ENCODE results near the gene IFT22. TPM values are rescaled to one million over a fixed set of nuclear protein-coding genes. Genes with fewer than 3 reads are reported as not detected.
"Not testable (repeated sequence)": the region's sequence is repeated elsewhere in the genome, so short reads cannot be mapped to it uniquely, and the experiment has no call there.

Gene IFT22
- total and polyA plus RNA-seq, 5 donors: 22.0 to 35.0 (median 27.4) TPM

DNA sequence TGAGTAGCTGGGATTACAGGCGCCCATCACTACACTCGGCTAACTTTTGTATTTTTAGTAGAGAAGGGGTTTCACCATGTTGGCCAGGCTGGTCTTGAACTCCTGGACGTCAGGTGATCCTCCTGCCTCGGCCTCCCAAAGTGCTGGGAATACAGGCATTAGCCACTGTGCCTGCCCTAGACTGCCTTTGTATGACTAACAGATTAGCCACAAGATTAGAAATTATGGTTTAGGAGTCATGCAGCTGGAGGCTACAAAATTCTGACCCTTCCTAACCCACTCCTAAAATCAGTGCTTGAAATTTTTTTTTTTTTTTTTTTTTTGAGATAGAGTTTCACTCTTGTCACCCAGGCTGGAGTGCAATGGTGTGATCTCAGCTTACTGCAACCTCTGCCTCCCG, 29.0 kb downstream of the IFT22 start:
- H3K27me3 ChIP-seq (ENCODE audit: control insufficient read depth, insufficient read depth); intact Hi-C loops (cut with DNase I); H3K9me3 ChIP-seq (ENCODE audit: control insufficient read depth, low read length); DNase-seq; H3K27ac ChIP-seq (ENCODE audit: low read length); H3K4me1 ChIP-seq (ENCODE audit: control insufficient read depth, insufficient read depth, low read length); H3K4me3 ChIP-seq (ENCODE audit: low read length); ATAC-seq: not testable (repeated sequence)
- 78% methylated on average over 5 of the region's 5 CpGs for WGBS

DNA sequence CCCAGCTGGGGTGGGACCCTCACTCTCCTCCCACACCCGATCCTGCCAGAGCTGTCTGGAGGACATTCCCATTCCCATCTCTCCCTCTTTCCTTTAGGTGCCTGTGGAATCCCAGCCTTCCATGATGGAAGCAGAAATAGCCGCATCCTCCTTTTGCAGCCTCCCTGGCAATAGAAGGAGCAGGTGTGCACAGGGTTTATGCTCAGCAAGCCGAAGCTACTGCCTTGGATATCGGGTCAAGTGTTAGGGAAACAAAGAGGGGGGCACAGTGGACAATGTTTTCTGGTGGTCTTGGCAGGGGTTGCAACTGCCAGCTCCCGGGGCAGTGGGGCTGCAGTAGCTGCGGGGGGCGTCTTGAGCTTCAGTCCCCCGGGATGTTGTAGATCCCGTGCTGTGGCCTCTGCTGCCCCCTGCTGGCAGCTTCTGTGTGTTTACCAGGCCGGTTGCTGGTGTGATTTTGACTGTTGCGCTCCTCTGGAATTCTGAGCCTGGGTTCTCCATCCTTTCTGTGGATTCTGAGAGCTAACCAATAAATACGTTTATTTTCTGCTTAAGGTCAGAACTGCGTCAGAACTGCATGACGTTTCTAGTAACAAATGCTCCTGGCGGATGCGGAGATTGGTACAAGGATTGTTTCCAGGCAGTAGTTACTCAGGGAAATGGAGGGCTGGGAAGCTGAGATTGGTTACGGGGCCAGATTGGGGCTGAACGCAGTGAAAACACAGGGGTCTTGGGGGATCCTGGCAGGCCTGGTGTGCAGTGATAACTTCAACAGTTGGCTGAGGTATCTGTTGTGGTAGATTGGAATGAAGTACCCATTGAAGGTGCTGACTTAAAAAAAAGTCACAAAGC, 31.2 kb downstream of the IFT22 start:
- ATAC-seq (peak; percentile 59 to 66), DNase-seq (peak; percentile 58 to 88 (median 82))
- H3K4me3 ChIP-seq (ENCODE audit: low read length); H3K4me1 ChIP-seq (ENCODE audit: control insufficient read depth, insufficient read depth, low read length); H3K27me3 ChIP-seq (ENCODE audit: control insufficient read depth, insufficient read depth); intact Hi-C loops (cut with DNase I); H3K27ac ChIP-seq (ENCODE audit: low read length); H3K9me3 ChIP-seq (ENCODE audit: control insufficient read depth, low read length): not testable (repeated sequence)
- 18% methylated on average over 16 of the region's 18 CpGs for whole genome bisulfite sequencing

DNA sequence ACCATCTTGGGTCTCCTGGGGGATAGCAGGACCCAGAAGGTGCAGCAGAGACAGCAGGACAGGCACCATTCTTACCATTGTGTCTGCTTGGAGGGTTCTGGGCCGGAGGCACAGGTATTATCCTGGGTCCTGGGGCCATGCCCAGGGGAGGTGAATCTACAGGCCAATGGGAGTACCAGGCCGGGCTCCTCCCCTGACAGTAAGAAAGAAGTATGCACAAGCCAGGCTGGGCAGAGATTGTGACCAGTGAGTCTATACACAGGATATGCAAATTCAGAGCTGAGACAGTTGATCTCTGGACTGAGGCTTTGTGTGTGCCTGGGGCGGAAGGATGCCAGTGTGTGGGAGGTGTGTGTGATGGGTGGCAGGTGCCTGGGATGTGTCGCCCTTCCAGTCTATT, 31.9 kb downstream of the IFT22 start:
- peak in 1 of 2 donors; percentile 15 for ATAC-seq
- DNase-seq; H3K9me3 ChIP-seq (ENCODE audit: control insufficient read depth, low read length); H3K4me1 ChIP-seq (ENCODE audit: control insufficient read depth, insufficient read depth, low read length); H3K27me3 ChIP-seq (ENCODE audit: control insufficient read depth, insufficient read depth); H3K4me3 ChIP-seq (ENCODE audit: low read length); intact Hi-C loops (cut with DNase I); H3K27ac ChIP-seq (ENCODE audit: low read length): not testable (repeated sequence)
- WGBS: 48% methylated on average over 4 of the region's 4 CpGs

DNA sequence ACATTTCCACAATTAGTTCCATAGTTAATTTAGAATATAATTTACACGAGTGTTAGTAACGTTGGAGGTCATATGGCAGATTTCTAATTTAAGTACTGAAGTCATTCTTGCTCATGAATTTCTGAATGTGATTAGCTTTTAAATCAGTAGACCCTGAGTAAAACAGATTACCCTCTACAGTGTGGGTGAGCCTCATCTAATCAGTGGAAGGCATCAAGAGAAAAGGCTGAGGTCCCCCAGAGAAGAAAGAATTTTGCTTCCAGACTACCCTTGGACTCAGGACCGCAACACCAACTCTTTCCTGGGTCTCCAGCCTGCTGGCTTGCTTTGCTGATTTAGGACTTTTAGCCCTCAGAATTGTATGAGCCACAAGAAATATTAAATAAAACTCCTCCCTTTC, 33.2 kb downstream of the IFT22 start:
- no peak for DNase-seq
- Histone ChIP-seq H3K27ac (ENCODE audit: low read length) (no peak overlapping the region), H3K4me1 (ENCODE audit: control insufficient read depth, insufficient read depth, low read length) (no peaks in the 10 kb centered on the region), H3K4me3 (ENCODE audit: low read length) (no peak overlapping the region), H3K9me3 (ENCODE audit: control insufficient read depth, low read length) (no peaks in the 10 kb centered on the region), H3K27me3 (ENCODE audit: control insufficient read depth, insufficient read depth) (no peaks in the 10 kb centered on the region)
- no peak for ATAC-seq
- WGBS: 88% methylated on average over 3 of the region's 3 CpGs
- intact Hi-C loops (cut with DNase I): no loop called here

DNA sequence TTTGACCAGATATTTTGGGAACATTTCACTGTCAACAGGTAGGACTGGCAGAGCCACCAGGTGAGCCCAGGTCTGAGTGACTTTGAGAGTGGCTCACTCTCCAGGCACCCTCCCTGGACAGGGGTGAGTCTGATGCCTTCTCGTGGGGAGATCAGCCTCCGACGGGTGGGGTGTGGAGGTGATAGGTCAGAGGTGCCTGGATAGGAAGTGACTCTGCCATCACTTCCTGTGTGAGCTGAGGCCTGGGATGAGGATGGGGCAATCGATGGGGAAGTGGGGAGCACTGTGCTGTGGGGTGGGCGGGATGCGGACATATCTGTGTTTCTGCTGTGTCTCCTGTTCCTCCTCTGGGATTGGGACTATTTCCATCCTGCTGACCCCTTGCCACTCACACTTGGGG, 34.6 kb downstream of the IFT22 start:
- Histone ChIP-seq H3K27ac (ENCODE audit: low read length) (no peak overlapping the region), H3K9me3 (ENCODE audit: control insufficient read depth, low read length) (no peaks in the 10 kb centered on the region), H3K4me1 (ENCODE audit: control insufficient read depth, insufficient read depth, low read length) (no peaks in the 10 kb centered on the region), H3K27me3 (ENCODE audit: control insufficient read depth, insufficient read depth) (no peaks in the 10 kb centered on the region), H3K4me3 (ENCODE audit: low read length) (no peak overlapping the region)
- DNase-seq (no peak), ATAC-seq (no peak)
- intact Hi-C loops (cut with DNase I): no loop called here
- 66% methylated on average over 6 of the region's 6 CpGs for WGBS

DNA sequence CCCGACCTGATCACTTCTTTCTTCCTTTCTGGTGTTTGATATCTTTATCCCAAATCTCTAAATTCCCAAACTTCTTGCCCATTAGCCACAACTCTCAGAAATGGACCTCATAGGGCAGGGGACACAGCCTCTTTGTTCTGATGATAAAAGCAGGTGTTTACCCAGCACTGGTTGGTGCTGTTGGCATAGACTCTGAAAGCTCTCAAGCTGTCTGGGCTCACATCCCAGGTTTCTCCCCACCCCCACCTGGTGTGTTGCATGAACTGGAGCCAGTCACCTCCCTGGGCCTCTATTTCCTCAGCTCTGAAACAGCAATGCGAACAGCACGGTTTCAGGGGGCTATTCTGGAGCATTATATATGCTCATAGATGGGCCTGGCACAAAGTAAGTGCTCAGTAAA, 35.7 kb downstream of the IFT22 start:
- DNase-seq; intact Hi-C loops (cut with DNase I); H3K9me3 ChIP-seq (ENCODE audit: control insufficient read depth, low read length); H3K4me3 ChIP-seq (ENCODE audit: low read length); H3K27ac ChIP-seq (ENCODE audit: low read length); H3K4me1 ChIP-seq (ENCODE audit: control insufficient read depth, insufficient read depth, low read length); H3K27me3 ChIP-seq (ENCODE audit: control insufficient read depth, insufficient read depth): not testable (repeated sequence)
- peak in 1 of 2 donors; percentile 19 for ATAC-seq
- 73% methylated on average over 3 of the region's 3 CpGs for WGBS

DNA sequence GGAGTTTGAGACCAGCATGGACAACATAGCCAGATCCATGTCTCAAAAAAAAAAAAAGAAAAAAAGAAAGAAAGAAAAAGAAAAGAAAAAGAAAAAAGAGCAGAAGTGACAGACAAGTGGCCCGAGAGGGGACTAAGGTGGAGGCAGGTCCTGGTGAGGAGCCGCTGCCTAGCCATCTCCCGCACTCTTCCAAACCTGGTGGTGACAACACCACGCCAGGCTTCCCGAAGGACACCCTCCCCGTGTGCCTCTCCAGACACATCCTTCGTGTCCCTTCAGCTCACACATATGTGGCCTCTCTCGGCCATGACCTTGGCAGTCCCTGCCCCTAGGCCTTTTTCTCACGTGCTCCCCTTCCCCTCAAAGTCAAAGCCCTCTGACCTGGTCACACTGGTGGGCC, 36.4 kb downstream of the IFT22 start:
- 77% methylated on average over 9 of the region's 9 CpGs for WGBS
- H3K4me1 ChIP-seq (ENCODE audit: control insufficient read depth, insufficient read depth, low read length): no peaks in the 10 kb centered on the region
- intact Hi-C loops (cut with DNase I): no loop called here

DNA sequence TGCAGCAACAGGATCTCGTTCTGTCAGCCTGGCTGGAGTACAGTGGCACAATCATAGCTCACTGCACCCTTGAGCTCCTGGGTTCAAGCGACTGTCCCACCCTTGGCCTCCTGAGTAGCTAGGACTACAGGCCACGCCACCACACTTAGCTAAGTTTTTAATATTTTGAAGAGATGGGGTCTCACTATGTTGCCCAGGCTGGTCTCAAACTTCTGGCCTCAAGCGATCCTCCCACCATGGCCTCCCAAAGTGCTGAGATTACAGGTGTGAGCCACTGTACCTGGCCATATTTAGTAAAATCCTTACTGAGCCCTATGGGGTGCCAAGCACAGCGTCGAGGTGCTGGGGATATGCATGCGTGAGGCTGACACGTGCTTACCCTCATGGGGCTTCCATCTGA, 40.7 kb downstream of the IFT22 start:
- H3K9me3 ChIP-seq (ENCODE audit: control insufficient read depth, low read length); H3K27me3 ChIP-seq (ENCODE audit: control insufficient read depth, insufficient read depth); DNase-seq; ATAC-seq; H3K4me1 ChIP-seq (ENCODE audit: control insufficient read depth, insufficient read depth, low read length); H3K27ac ChIP-seq (ENCODE audit: low read length); H3K4me3 ChIP-seq (ENCODE audit: low read length): not testable (repeated sequence)
- 87% methylated on average over 8 of the region's 8 CpGs for WGBS
- intact Hi-C loops (cut with DNase I): loop anchor here in 3 of 4 donors (5.0 kb wide), 1 partner anchor 139 kb away; no protein-coding TSS in a partner anchor

More for the DNA sequence above, 36.4 kb downstream of the IFT22 start:
- H3K27ac ChIP-seq (ENCODE audit: low read length): no peak overlapping the region
- DNase-seq (no peak), ATAC-seq (no peak)
- H3K27me3 ChIP-seq (ENCODE audit: control insufficient read depth, insufficient read depth): no peaks in the 10 kb centered on the region
- no peak overlapping the region for H3K4me3 ChIP-seq (ENCODE audit: low read length)
- H3K9me3 ChIP-seq (ENCODE audit: control insufficient read depth, low read length): no peaks in the 10 kb centered on the region

DNA sequence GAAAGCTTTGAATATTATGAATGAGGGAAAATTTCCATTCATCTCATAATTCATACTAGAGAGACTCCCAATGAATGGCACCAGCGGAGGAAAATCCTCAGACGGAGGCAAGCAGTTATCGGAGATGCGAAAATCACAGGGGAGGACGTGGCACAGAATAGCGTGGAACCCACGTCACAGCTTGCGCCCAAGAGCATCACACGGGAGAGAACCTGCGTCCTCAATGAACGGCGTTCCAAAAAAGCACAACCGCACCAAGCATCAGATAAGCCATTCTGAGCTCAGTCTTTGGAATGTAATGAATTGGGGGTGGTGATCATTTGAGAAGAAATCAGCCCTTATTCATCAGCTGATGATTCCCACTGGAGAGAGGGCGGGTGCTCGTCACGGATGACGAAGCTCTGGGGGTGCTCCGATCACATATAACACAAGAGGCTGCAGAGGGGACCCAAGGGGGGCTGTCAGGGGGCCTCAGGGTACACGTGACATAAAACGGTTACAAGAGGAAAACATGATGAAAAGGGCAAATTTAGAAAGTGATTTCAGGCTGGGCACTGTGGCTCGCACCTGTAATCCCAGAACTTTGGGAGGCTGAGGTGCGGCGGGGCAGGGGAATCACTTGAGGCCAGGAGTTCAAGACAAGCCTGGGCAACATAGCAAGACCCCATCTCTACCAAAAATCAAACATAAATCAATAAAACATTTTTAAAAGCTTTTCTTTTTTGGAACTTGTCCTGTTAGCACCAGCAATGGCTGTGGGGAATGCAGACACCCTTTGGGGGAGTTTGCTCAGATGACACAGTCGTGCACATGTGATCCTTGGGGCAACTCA, 42.9 kb downstream of the IFT22 start:
- no peak for DNase-seq
- no peak overlapping the region for H3K27ac ChIP-seq (ENCODE audit: low read length)
- no peaks in the 10 kb centered on the region for H3K9me3 ChIP-seq (ENCODE audit: control insufficient read depth, low read length)
- H3K27me3 ChIP-seq (ENCODE audit: control insufficient read depth, insufficient read depth): no peaks in the 10 kb centered on the region
- H3K4me1 ChIP-seq (ENCODE audit: control insufficient read depth, insufficient read depth, low read length): no peaks in the 10 kb centered on the region
- 77% methylated on average over 24 of the region's 24 CpGs for WGBS
- no peak overlapping the region for H3K4me3 ChIP-seq (ENCODE audit: low read length)
- intact Hi-C loops (cut with DNase I): no loop called here
- no peak for ATAC-seq

DNA sequence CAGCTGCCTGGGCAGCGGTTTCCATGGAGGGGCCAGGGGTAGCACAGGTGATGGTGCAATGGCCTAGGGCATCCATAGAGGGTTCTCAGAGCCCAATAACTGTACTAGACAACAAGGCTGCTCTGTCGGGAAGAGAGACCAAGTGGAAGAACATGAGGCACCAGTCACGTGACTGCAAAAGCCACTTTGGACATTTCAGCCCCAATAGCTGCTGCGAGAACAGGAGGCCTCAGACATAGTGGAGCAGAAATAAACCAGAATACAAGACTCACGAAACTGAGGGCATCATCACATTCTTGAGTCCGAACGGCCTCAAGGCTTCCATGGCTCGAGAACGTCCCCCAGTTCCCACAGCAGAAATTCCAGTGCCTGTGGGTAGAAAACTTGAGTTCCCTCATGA, 44.5 kb downstream of the IFT22 start:
- ATAC-seq (no peak), DNase-seq (no peak)
- 74% methylated on average over 9 of the region's 9 CpGs for WGBS
- H3K4me1 ChIP-seq (ENCODE audit: control insufficient read depth, insufficient read depth, low read length): no peaks in the 10 kb centered on the region
- no peak overlapping the region for H3K27ac ChIP-seq (ENCODE audit: low read length)
- H3K9me3 ChIP-seq (ENCODE audit: control insufficient read depth, low read length): no peaks in the 10 kb centered on the region
- H3K4me3 ChIP-seq (ENCODE audit: low read length): no peak overlapping the region
- H3K27me3 ChIP-seq (ENCODE audit: control insufficient read depth, insufficient read depth): no peaks in the 10 kb centered on the region
- intact Hi-C loops (cut with DNase I): no loop called here

DNA sequence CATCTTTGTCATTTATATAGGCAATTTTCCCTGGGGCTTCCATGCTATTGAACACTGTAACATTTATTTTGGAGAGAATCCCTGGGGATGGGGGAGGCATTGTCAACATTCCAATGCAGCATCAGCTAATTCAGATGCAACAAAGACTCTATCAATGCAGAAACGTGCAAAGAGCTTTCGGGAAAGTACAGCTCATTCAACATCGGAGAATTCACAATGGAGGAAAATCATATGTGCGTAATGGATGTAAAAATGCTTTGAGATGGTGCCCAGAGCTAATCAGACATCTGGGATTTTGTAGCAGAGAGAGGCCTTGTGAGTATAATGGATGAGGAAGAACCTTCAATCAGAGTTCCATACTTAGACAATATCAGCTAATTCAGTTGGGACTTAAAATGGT, 48.4 kb downstream of the IFT22 start:
- intact Hi-C loops (cut with DNase I): no loop called here
- no peak for ATAC-seq
- 42% methylated on average over 4 of the region's 4 CpGs for WGBS

More for the DNA sequence above, 48.4 kb downstream of the IFT22 start:
- no peaks in the 10 kb centered on the region for H3K27me3 ChIP-seq (ENCODE audit: control insufficient read depth, insufficient read depth)
- DNase-seq: no peak
- H3K27ac ChIP-seq (ENCODE audit: low read length): no peak overlapping the region
- H3K4me1 ChIP-seq (ENCODE audit: control insufficient read depth, insufficient read depth, low read length): no peaks in the 10 kb centered on the region
- H3K4me3 ChIP-seq (ENCODE audit: low read length): no peak overlapping the region
- H3K9me3 ChIP-seq (ENCODE audit: control insufficient read depth, low read length): no peaks in the 10 kb centered on the region
